PC-3 (cell line): ENCODE data around the gene RPS2.

ENCODE experiments used
- EZH2 ChIP-seq: fragments of 300-600 bp; sonication (generic); IDR thresholded peaks from one replicate; pipeline ENCODE4 v1.6.1; 2017; ENCODE audit warnings: antibody characterized with exemption, mild to moderate bottlenecking, low read length; ENCODE audit not compliant: unreplicated experiment
- EZH2phosphoT487 ChIP-seq: fragments of 300-600 bp; sonication (generic); IDR thresholded peaks from 2 replicates; pipeline ENCODE4 v1.6.1; 2018; ENCODE audit warnings: mild to moderate bottlenecking, antibody characterized with exemption, low read length, borderline replicate concordance
- TF ChIP-seq, protein P1 (sequence below): fragments of 300-600 bp; sonication (generic); conservative IDR thresholded peaks from 2 replicates; pipeline ENCODE4 v1.5.1; 2017; ENCODE audit warnings: antibody characterized with exemption, low read depth, mild to moderate bottlenecking, low read length

DNA sequence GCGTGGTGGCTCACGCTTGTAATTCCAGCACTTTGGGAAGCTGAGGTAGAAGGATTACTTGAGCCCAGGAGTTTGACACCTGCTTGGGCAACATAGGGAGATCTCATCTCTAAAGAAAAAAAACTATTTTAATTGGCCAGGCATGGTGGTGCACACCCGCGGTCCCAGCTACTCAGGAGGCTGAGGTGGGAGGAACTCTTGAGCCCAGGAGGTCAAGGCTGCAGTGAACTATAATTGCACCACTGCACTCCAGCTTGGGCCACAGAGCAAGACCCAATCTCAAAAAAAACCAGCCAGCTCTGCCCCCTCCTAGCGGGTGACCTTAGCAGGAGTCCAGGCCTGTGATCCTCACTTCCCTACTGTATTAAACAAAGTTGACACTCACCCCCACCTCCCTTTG is 40.5 kb downstream of the RPS2 start:
- TF ChIP-seq, protein P1, sequence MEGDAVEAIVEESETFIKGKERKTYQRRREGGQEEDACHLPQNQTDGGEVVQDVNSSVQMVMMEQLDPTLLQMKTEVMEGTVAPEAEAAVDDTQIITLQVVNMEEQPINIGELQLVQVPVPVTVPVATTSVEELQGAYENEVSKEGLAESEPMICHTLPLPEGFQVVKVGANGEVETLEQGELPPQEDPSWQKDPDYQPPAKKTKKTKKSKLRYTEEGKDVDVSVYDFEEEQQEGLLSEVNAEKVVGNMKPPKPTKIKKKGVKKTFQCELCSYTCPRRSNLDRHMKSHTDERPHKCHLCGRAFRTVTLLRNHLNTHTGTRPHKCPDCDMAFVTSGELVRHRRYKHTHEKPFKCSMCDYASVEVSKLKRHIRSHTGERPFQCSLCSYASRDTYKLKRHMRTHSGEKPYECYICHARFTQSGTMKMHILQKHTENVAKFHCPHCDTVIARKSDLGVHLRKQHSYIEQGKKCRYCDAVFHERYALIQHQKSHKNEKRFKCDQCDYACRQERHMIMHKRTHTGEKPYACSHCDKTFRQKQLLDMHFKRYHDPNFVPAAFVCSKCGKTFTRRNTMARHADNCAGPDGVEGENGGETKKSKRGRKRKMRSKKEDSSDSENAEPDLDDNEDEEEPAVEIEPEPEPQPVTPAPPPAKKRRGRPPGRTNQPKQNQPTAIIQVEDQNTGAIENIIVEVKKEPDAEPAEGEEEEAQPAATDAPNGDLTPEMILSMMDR, result no peak
- TF ChIP-seq EZH2phosphoT487 (no peak), EZH2 (no peak)
